Liver (tissue), 9 donors: ENCODE results near the gene SMIM14. TPM values are rescaled to one million over a fixed set of nuclear protein-coding genes. Genes with fewer than 3 reads are reported as not detected.

ENCODE experiments used
- DNase-seq: peaks from one replicate; pipeline ENCODE4 v3.0.0-alpha.2; 2017; ENCODE audit warnings: low spot score
- H3K27ac ChIP-seq, 2 donors: one replicate each; pipeline ENCODE4 v1.7.0; 2013; ENCODE audit warnings: inconsistent platforms in 2 of 2, low read length in 2 of 2, control low read depth in 1 of 2, low read depth in 1 of 2, mild to moderate bottlenecking in 1 of 2
- H3K27me3 ChIP-seq, 4 donors: one replicate each; pipeline versions ENCODE4 v1.6.1 to v1.7.0; 2013; ENCODE audit warnings: low read length in 3 of 4, inconsistent platforms in 1 of 4, mild to moderate bottlenecking in 1 of 4, moderate library complexity in 1 of 4; ENCODE audit not compliant: control insufficient read depth in 4 of 4, insufficient read depth in 4 of 4
- H3K36me3 ChIP-seq, 4 donors: one replicate each; pipeline versions ENCODE4 v1.6.1 to v1.7.0; 2013; ENCODE audit warnings: low read length in 3 of 4, mild to moderate bottlenecking in 3 of 4, low read depth in 1 of 4, moderate library complexity in 1 of 4; ENCODE audit not compliant: control insufficient read depth in 4 of 4, insufficient read depth in 3 of 4
- H3K4me1 ChIP-seq, 4 donors: one replicate each; pipeline versions ENCODE4 v1.6.1 to v1.7.0; 2013; ENCODE audit warnings: low read length in 3 of 4, mild to moderate bottlenecking in 3 of 4, moderate library complexity in 1 of 4; ENCODE audit not compliant: control insufficient read depth in 4 of 4, insufficient read depth in 4 of 4
- H3K4me3 ChIP-seq, 3 donors: one replicate each; pipeline versions ENCODE4 v1.6.1 to v1.7.0; 2013; ENCODE audit warnings: low read length in 3 of 3, control low read depth in 1 of 3, low read depth in 1 of 3, mild to moderate bottlenecking in 1 of 3
- H3K9ac ChIP-seq, 2 donors: one replicate each; pipeline ENCODE4 v1.7.0; 2013; ENCODE audit warnings: low read length in 2 of 2, mild to moderate bottlenecking in 2 of 2, moderate library complexity in 2 of 2, control low read depth in 1 of 2, low read depth in 1 of 2
- H3K9me3 ChIP-seq, 4 donors: one replicate each; pipeline versions ENCODE4 v1.6.1 to v1.7.0; 2013; ENCODE audit warnings: low read length in 3 of 4; ENCODE audit not compliant: control insufficient read depth in 4 of 4
- EGR1 ChIP-seq, 2 donors: IDR thresholded peaks; 2 replicates each; pipeline ENCODE4 v1.6.1; 2016 to 2018; ENCODE audit warnings: antibody characterized with exemption in 2 of 2, low read depth in 2 of 2
- FOXA1 ChIP-seq: IDR thresholded peaks from 2 replicates; pipeline ENCODE4 v1.6.1; 2016; ENCODE audit warnings: antibody characterized with exemption
- GABPA ChIP-seq, 2 donors: IDR thresholded peaks in 1 of 2; conservative IDR thresholded peaks in 1 of 2; 2 replicates each; pipeline ENCODE4 v1.6.1; 2016; ENCODE audit warnings: antibody characterized with exemption in 2 of 2, mild to moderate bottlenecking in 1 of 2, moderate library complexity in 1 of 2
- HNF4A ChIP-seq, 2 donors: conservative IDR thresholded peaks; 2 replicates each; pipeline ENCODE4 v1.6.1; 2016; ENCODE audit warnings: antibody characterized with exemption in 2 of 2, mild to moderate bottlenecking in 2 of 2
- HNF4G ChIP-seq: IDR thresholded peaks from 2 replicates; pipeline ENCODE4 v1.6.1; 2016; ENCODE audit warnings: antibody characterized with exemption
- JUND ChIP-seq, 2 donors: IDR thresholded peaks; 2 replicates each; pipeline ENCODE4 v1.6.1; 2016; ENCODE audit warnings: antibody characterized with exemption in 2 of 2
- RXRA ChIP-seq, 2 donors: IDR thresholded peaks; 2 replicates each; pipeline ENCODE4 v1.6.1; 2017 to 2018; ENCODE audit warnings: antibody characterized with exemption in 2 of 2, mild to moderate bottlenecking in 1 of 2
- SP1 ChIP-seq: IDR thresholded peaks from 2 replicates; pipeline ENCODE4 v1.6.1; 2018; ENCODE audit warnings: antibody characterized with exemption, mild to moderate bottlenecking
- YY1 ChIP-seq: IDR thresholded peaks from 2 replicates; pipeline ENCODE4 v1.6.1; 2016; ENCODE audit warnings: antibody characterized with exemption, mild to moderate bottlenecking
- WGBS: extraction: QIAGEN DNeasy Blood & Tissue Kit; methylation state at CpG from one replicate; pipeline ENCODE4 v1.1.7; 2013; 5-methylcytosine and 5-hydroxymethylcytosine counted together
- polyA plus RNA-seq, 2 donors: library from polyadenylated mRNA; stranded (reverse) in 1 of 2; unstranded in 1 of 2; fragments of 200-250 nt in 1 of 2; fragments of >200 nt in 1 of 2; fragmentation: Nextera tagmentation in 1 of 2; extraction: Ambion mirVana in 1 of 2; gene quantifications; one replicate each; pipeline versions ENCODE4 v1.2.1 to v1.2.3, GENCODE V29; 2013 to 2015
- total RNA-seq, 2 donors: library from RNA; depleted of rRNA; stranded (reverse); fragments of >200 nt; gene quantifications; one replicate each; pipeline ENCODE4 v1.2.3, GENCODE V29; 2014
- TF ChIP-seq, protein P1 (sequence below): IDR thresholded peaks from 2 replicates; pipeline ENCODE4 v1.6.1; 2016; ENCODE audit warnings: antibody characterized with exemption
- TF ChIP-seq, protein P2 (sequence below): fragments of 150-350 bp; IDR thresholded peaks from 2 replicates; pipeline ENCODE4 v1.5.1; 2017; ENCODE audit warnings: improper control_type of control experiment, low read depth, low read length; ENCODE audit not compliant: missing input control
- TF ChIP-seq, protein P3 (sequence below): IDR thresholded peaks from 2 replicates; pipeline ENCODE4 v1.6.1; 2016; ENCODE audit warnings: antibody characterized with exemption, mild to moderate bottlenecking
- donor health status: healthy.
- donor health status: healthy.
- donor health status: healthy.
- donor health status: healthy.
- donor health status: healthy.

SMIM14 gene
- total and polyA plus RNA-seq, 4 donors = 21.1 to 311 (median 91.6) TPM

DNA sequence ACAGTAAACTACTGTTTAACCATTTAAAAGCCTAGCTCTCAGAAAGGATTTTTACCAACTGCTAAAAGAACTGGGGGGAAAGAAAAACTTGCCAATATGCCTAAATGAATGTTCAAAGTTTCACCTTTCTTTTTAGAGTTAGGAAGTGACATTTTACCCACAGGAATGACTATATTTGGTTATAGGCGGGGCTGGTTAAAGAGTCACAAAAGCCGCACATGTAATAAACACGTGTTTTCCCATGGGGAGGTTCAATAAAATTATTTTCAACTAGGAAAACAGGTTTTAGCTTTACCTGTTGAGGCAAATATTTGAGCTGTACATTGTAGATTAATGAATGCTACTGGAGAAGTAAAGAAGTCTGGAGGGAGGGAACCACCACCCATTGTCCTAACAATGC is 69.9 kb downstream of the SMIM14 start:
- TF ChIP-seq GABPA (IDR thresholded peaks at IDR 0.05 in 1 of 2, conservative IDR thresholded peaks at IDR 0.05 in 1 of 2) (no peak), YY1 (no peak), SP1 (peak; percentile 20), RXRA (IDR thresholded peaks at IDR 0.05) (no peak)
- TF ChIP-seq, protein P1, sequence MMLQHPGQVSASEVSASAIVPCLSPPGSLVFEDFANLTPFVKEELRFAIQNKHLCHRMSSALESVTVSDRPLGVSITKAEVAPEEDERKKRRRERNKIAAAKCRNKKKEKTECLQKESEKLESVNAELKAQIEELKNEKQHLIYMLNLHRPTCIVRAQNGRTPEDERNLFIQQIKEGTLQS = no peak
- peak overlapping the region in 1 of 2 donors; percentile 37 for H3K9ac ChIP-seq
- 44% methylated on average over 3 of the region's 3 CpGs for WGBS
- H3K9me3 ChIP-seq = no peaks in the 10 kb centered on the region
- no peaks in the 10 kb centered on the region for H3K27me3 ChIP-seq
- no peak overlapping the region for H3K4me3 ChIP-seq
- DNase-seq = no peak
- peaks cover 6 to 32% (median 15%) of the 10 kb centered on the region in 4 donors for H3K36me3 ChIP-seq
- peaks cover 2 to 22% (median 13%) of the 10 kb centered on the region in 4 donors for H3K4me1 ChIP-seq
- H3K27ac ChIP-seq = peak overlapping the region; percentile 48 to 70

DNA sequence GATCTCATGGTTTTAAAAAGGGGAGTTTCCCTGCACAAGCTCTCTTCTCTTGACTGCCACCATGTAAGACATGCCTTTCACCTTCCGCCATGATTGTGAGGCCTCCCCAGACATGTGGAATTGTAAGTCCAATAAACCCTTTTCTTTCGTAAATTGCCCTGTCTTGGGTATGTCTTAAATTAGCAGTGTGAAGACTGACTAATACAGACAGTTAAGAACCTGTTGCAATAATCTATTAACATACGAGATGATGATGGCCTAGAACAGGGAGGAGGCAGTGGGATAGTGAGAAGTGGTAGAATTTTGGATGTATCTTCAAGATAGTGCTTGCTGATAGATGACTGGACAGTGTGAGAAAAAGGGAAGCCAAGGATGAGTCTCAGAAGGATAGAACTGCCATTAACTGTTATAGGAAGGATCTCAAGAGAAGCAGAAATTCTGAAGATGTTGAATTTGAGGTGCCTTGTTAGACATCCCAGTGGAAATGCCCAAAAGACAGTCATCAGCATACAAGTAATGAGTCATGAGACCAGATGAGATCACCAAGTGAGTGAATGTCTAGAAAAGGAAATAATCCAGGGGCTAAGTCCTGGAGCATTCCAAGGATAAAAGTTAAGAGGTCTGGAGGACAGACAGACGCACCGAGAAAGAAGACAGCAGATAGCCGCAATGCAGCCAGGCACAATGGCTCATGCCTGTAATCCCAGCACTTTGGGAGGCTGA is 72.6 kb downstream of the SMIM14 start:
- no peak for DNase-seq

DNA sequence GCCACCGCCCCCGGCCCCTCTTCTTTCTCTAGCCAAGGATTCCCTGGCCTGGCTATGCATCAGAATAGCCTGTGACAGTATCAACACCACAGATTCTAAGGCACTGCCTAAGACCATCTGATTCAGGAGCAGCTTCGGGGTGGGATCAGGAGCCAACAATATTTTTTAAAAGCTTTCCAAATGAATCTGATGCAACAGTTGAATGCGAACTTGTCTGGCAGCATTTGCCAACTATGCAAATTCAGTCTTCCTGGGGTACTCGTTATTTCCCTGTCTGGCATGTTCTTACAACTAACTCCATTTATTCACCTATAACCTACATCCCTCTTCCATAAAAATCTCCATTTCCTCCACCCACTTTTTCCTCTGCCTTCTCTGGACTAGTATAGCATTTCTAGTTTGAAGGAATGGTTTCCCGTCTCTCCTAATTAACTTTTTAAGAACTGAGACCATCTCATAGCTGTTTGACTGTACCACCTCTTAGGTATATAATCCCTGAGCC is 75.3 kb downstream of the SMIM14 start:
- H3K36me3 ChIP-seq = peaks cover 6 to 27% (median 14%) of the 10 kb centered on the region in 4 donors
- no peak overlapping the region for H3K4me3 ChIP-seq
- TF ChIP-seq HNF4G (no peak), JUND (IDR thresholded peaks at IDR 0.05) (no peak)
- H3K4me1 ChIP-seq = peaks cover 0 to 8% (median 6%) of the 10 kb centered on the region in 4 donors
- H3K27ac ChIP-seq = no peak overlapping the region
- H3K27me3 ChIP-seq = no peaks in the 10 kb centered on the region
- H3K9me3 ChIP-seq = no peaks in the 10 kb centered on the region
- no peak overlapping the region for H3K9ac ChIP-seq
- DNase-seq = no peak
- WGBS = 73% methylated on average over 6 of the region's 6 CpGs

More for the DNA sequence above, 72.6 kb downstream of the SMIM14 start:
- Histone ChIP-seq H3K36me3 (peaks cover 6 to 32% (median 16%) of the 10 kb centered on the region in 4 donors), H3K4me3 (no peak overlapping the region), H3K27me3 (no peaks in the 10 kb centered on the region), H3K27ac (no peak overlapping the region), H3K9ac (no peak overlapping the region), H3K9me3 (no peaks in the 10 kb centered on the region), H3K4me1 (peaks cover 0 to 10% (median 4%) of the 10 kb centered on the region in 4 donors)
- WGBS = 98% methylated on average over 6 of the region's 6 CpGs
- TF ChIP-seq RXRA (IDR thresholded peaks at IDR 0.05) (no peak), YY1 (no peak), SP1 (no peak)
- TF ChIP-seq, protein P2, sequence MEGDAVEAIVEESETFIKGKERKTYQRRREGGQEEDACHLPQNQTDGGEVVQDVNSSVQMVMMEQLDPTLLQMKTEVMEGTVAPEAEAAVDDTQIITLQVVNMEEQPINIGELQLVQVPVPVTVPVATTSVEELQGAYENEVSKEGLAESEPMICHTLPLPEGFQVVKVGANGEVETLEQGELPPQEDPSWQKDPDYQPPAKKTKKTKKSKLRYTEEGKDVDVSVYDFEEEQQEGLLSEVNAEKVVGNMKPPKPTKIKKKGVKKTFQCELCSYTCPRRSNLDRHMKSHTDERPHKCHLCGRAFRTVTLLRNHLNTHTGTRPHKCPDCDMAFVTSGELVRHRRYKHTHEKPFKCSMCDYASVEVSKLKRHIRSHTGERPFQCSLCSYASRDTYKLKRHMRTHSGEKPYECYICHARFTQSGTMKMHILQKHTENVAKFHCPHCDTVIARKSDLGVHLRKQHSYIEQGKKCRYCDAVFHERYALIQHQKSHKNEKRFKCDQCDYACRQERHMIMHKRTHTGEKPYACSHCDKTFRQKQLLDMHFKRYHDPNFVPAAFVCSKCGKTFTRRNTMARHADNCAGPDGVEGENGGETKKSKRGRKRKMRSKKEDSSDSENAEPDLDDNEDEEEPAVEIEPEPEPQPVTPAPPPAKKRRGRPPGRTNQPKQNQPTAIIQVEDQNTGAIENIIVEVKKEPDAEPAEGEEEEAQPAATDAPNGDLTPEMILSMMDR = no peak

DNA sequence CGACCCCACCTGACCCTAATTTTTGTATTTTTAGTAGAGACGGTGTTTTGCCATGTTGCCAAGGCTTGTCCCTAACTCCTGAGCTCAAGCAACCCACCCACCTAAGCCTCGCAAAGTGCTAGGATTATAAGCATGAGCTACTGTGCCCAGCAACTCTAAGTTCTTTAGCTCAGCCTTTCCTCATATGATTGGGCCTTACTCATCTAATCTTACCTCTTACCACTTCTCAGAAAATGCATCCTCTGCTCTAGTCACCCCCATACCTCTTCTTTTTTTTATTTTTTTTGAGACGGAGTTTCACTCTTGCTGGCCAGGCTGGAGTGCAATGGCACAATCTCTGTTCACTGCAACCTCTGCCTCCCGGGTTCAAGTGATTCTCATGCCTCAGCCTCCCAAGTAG is 75.9 kb downstream of the SMIM14 start:
- H3K4me1 ChIP-seq = peaks cover 0 to 10% (median 8%) of the 10 kb centered on the region in 4 donors
- H3K9me3 ChIP-seq = no peaks in the 10 kb centered on the region
- no peak for DNase-seq
- no peak overlapping the region for H3K27ac ChIP-seq
- peaks cover 6 to 27% (median 14%) of the 10 kb centered on the region in 4 donors for H3K36me3 ChIP-seq
- H3K9ac ChIP-seq = no peak overlapping the region
- WGBS = 94% methylated on average over 5 of the region's 5 CpGs
- H3K4me3 ChIP-seq = no peak overlapping the region
- no peaks in the 10 kb centered on the region for H3K27me3 ChIP-seq
- TF ChIP-seq HNF4A (conservative IDR thresholded peaks at IDR 0.05) (no peak), YY1 (no peak), RXRA (IDR thresholded peaks at IDR 0.05) (no peak), FOXA1 (no peak), HNF4G (no peak), EGR1 (IDR thresholded peaks at IDR 0.05; ENCODE audit: low read depth in 2 of 2) (no peak)
- TF ChIP-seq, protein P3, sequence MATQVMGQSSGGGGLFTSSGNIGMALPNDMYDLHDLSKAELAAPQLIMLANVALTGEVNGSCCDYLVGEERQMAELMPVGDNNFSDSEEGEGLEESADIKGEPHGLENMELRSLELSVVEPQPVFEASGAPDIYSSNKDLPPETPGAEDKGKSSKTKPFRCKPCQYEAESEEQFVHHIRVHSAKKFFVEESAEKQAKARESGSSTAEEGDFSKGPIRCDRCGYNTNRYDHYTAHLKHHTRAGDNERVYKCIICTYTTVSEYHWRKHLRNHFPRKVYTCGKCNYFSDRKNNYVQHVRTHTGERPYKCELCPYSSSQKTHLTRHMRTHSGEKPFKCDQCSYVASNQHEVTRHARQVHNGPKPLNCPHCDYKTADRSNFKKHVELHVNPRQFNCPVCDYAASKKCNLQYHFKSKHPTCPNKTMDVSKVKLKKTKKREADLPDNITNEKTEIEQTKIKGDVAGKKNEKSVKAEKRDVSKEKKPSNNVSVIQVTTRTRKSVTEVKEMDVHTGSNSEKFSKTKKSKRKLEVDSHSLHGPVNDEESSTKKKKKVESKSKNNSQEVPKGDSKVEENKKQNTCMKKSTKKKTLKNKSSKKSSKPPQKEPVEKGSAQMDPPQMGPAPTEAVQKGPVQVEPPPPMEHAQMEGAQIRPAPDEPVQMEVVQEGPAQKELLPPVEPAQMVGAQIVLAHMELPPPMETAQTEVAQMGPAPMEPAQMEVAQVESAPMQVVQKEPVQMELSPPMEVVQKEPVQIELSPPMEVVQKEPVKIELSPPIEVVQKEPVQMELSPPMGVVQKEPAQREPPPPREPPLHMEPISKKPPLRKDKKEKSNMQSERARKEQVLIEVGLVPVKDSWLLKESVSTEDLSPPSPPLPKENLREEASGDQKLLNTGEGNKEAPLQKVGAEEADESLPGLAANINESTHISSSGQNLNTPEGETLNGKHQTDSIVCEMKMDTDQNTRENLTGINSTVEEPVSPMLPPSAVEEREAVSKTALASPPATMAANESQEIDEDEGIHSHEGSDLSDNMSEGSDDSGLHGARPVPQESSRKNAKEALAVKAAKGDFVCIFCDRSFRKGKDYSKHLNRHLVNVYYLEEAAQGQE = no peak
- TF ChIP-seq, protein P2 = no peak
